GM19023 (cell line): ENCODE results near the gene SH2D3A.

Experiments
- ATAC-seq: cut with Tn5 transposase; IDR thresholded peaks from one replicate; pipeline ENCODE4 v1.9.1; 2021; ENCODE audit warnings: mild to moderate bottlenecking, moderate library complexity; ENCODE audit not compliant: unreplicated experiment

SH2D3A gene

GRCh38 chr19:6723738-6724137, 43.5 kb downstream of the SH2D3A start:
- ATAC-seq = no peak

- ATAC-seq = no peak
Measured at GRCh38 chr19:6723108-6723618, 44.1 kb downstream of the SH2D3A start.

- ATAC-seq = no peak
Measured at GRCh38 chr19:6721773-6722172, 45.5 kb downstream of the SH2D3A start.

GRCh38 chr19:6721138-6721474, 46.1 kb downstream of the SH2D3A start:
- no peak for ATAC-seq

GRCh38 chr19:6720369-6721137, 46.7 kb downstream of the SH2D3A start, which contains the start of gene C3:
C3 (minus strand) TSS chr19:6720650; CDS start chr19:6720589, 61 bp downstream.
- no peak for ATAC-seq

- ATAC-seq = no peak
Measured at GRCh38 chr19:6719992-6720368, 47.3 kb downstream of the SH2D3A start.

GRCh38 chr19:6719540-6719861, 47.7 kb downstream of the SH2D3A start:
- ATAC-seq = no peak

- no peak for ATAC-seq
Measured at GRCh38 chr19:6718741-6719539, 48.3 kb downstream of the SH2D3A start.

- no peak for ATAC-seq
Measured at GRCh38 chr19:6718111-6718740, 49.0 kb downstream of the SH2D3A start.

GRCh38 chr19:6717441-6717971, 49.7 kb downstream of the SH2D3A start:
- no peak for ATAC-seq

- ATAC-seq = no peak
Measured at GRCh38 chr19:6717036-6717435, 50.2 kb downstream of the SH2D3A start.

- ATAC-seq = no peak
Measured at GRCh38 chr19:6716610-6716970, 50.6 kb downstream of the SH2D3A start.

- ATAC-seq = no peak
Measured at GRCh38 chr19:6714749-6715555, 52.3 kb downstream of the SH2D3A start.

- no peak for ATAC-seq
Measured at GRCh38 chr19:6713773-6714692, 53.2 kb downstream of the SH2D3A start.

GRCh38 chr19:6712692-6713670, 54.3 kb downstream of the SH2D3A start:
- no peak for ATAC-seq

- ATAC-seq = no peak
Measured at GRCh38 chr19:6712231-6712630, 55.0 kb downstream of the SH2D3A start.

GRCh38 chr19:6711605-6712004, 55.6 kb downstream of the SH2D3A start:
- ATAC-seq = no peak

- no peak for ATAC-seq
Measured at GRCh38 chr19:6711078-6711361, 56.2 kb downstream of the SH2D3A start.
